ENCODE results near the gene NR6A1.

Gene NR6A1

GRCh38 chr9:124771021-124771866, at the start of gene NR6A1:
TSS of gene NR6A1 (minus strand) at chr9:124771311.
- peak; percentile 97 for DNase-seq
- in situ Hi-C loops (cut with MboI; ENCODE audit: low pct_unique_long_range_greater_than_20kb, low sequenced_read_pairs) = loop anchor here (5.0 kb wide), 1 partner anchor 86 kb away; no protein-coding TSS in a partner anchor

- in situ Hi-C loops (cut with MboI; ENCODE audit: low pct_unique_long_range_greater_than_20kb, low sequenced_read_pairs) = no loop called here
Observed at GRCh38 chr9:124818431-124819281, 47.5 kb upstream of the NR6A1 start.

GRCh38 chr9:124815601-124816000, 44.5 kb upstream of the NR6A1 start:
- no peak for DNase-seq
- in situ Hi-C loops (cut with MboI; ENCODE audit: low pct_unique_long_range_greater_than_20kb, low sequenced_read_pairs) = no loop called here

More at GRCh38 chr9:124818431-124819281, 47.5 kb upstream of the NR6A1 start:
- DNase-seq = peak; percentile 27

- in situ Hi-C loops (cut with MboI; ENCODE audit: low pct_unique_long_range_greater_than_20kb, low sequenced_read_pairs) = no loop called here
Observed at GRCh38 chr9:124814164-124814535, 43.0 kb upstream of the NR6A1 start.

GRCh38 chr9:124813501-124814163, 42.5 kb upstream of the NR6A1 start:
- in situ Hi-C loops (cut with MboI; ENCODE audit: low pct_unique_long_range_greater_than_20kb, low sequenced_read_pairs) = no loop called here
- DNase-seq = no peak

More at GRCh38 chr9:124814164-124814535, 43.0 kb upstream of the NR6A1 start:
- DNase-seq = no peak

GRCh38 chr9:124813041-124813440, 41.9 kb upstream of the NR6A1 start:
- in situ Hi-C loops (cut with MboI; ENCODE audit: low pct_unique_long_range_greater_than_20kb, low sequenced_read_pairs) = no loop called here
- DNase-seq = no peak

- DNase-seq = peak; percentile 23
- in situ Hi-C loops (cut with MboI; ENCODE audit: low pct_unique_long_range_greater_than_20kb, low sequenced_read_pairs) = no loop called here
Observed at GRCh38 chr9:124812441-124812876, 41.3 kb upstream of the NR6A1 start.

- DNase-seq = no peak
- in situ Hi-C loops (cut with MboI; ENCODE audit: low pct_unique_long_range_greater_than_20kb, low sequenced_read_pairs) = no loop called here
Observed at GRCh38 chr9:124810663-124811355, 39.7 kb upstream of the NR6A1 start.

GRCh38 chr9:124809741-124810500, 38.8 kb upstream of the NR6A1 start:
- in situ Hi-C loops (cut with MboI; ENCODE audit: low pct_unique_long_range_greater_than_20kb, low sequenced_read_pairs) = no loop called here
- DNase-seq = no peak

GRCh38 chr9:124809211-124809610, 38.1 kb upstream of the NR6A1 start:
- DNase-seq = no peak
- in situ Hi-C loops (cut with MboI; ENCODE audit: low pct_unique_long_range_greater_than_20kb, low sequenced_read_pairs) = no loop called here

- DNase-seq = no peak
- in situ Hi-C loops (cut with MboI; ENCODE audit: low pct_unique_long_range_greater_than_20kb, low sequenced_read_pairs) = no loop called here
Observed at GRCh38 chr9:124808246-124808956, 37.3 kb upstream of the NR6A1 start.

- DNase-seq = no peak
- in situ Hi-C loops (cut with MboI; ENCODE audit: low pct_unique_long_range_greater_than_20kb, low sequenced_read_pairs) = no loop called here
Observed at GRCh38 chr9:124805186-124805585, 34.1 kb upstream of the NR6A1 start.

GRCh38 chr9:124803911-124804310, 32.8 kb upstream of the NR6A1 start:
- DNase-seq = no peak
- in situ Hi-C loops (cut with MboI; ENCODE audit: low pct_unique_long_range_greater_than_20kb, low sequenced_read_pairs) = no loop called here

GRCh38 chr9:124802426-124802825, 31.3 kb upstream of the NR6A1 start:
- in situ Hi-C loops (cut with MboI; ENCODE audit: low pct_unique_long_range_greater_than_20kb, low sequenced_read_pairs) = no loop called here

GRCh38 chr9:124801356-124801755, 30.2 kb upstream of the NR6A1 start:
- DNase-seq = no peak
- in situ Hi-C loops (cut with MboI; ENCODE audit: low pct_unique_long_range_greater_than_20kb, low sequenced_read_pairs) = no loop called here

More at GRCh38 chr9:124802426-124802825, 31.3 kb upstream of the NR6A1 start:
- DNase-seq = no peak

GRCh38 chr9:124800306-124801259, 29.5 kb upstream of the NR6A1 start:
- in situ Hi-C loops (cut with MboI; ENCODE audit: low pct_unique_long_range_greater_than_20kb, low sequenced_read_pairs) = no loop called here
- DNase-seq = no peak

Measured in KBM-7 (cell line).